ENCODE data around the gene FAAH.

The FAAH gene

GRCh38 chr1:46406881-46407608 lies 12.9 kb downstream of the FAAH start:
- TF ChIP-seq POLR2A (IDR thresholded peaks at IDR 0.05; ENCODE audit: low read depth, low read length): no peak
- FAIRE-seq: no peak
- no peak for DNase-seq (ENCODE audit: insufficient read length, low spot score)

- FAIRE-seq (no peak), DNase-seq (ENCODE audit: insufficient read length, low spot score) (no peak)
- no peak for TF ChIP-seq POLR2A (IDR thresholded peaks at IDR 0.05; ENCODE audit: low read depth, low read length)
Measured at GRCh38 chr1:46407636-46408035, 13.5 kb downstream of the FAAH start.

GRCh38 chr1:46408356-46409062 lies 14.4 kb downstream of the FAAH start:
- no peak for DNase-seq (ENCODE audit: insufficient read length, low spot score)
- no peak for FAIRE-seq
- no peak for TF ChIP-seq POLR2A (IDR thresholded peaks at IDR 0.05; ENCODE audit: low read depth, low read length)

- TF ChIP-seq POLR2A (IDR thresholded peaks at IDR 0.05; ENCODE audit: low read depth, low read length): no peak
- FAIRE-seq (no peak), DNase-seq (ENCODE audit: insufficient read length, low spot score) (no peak)
Measured at GRCh38 chr1:46409063-46409372, 14.9 kb downstream of the FAAH start.

DNA sequence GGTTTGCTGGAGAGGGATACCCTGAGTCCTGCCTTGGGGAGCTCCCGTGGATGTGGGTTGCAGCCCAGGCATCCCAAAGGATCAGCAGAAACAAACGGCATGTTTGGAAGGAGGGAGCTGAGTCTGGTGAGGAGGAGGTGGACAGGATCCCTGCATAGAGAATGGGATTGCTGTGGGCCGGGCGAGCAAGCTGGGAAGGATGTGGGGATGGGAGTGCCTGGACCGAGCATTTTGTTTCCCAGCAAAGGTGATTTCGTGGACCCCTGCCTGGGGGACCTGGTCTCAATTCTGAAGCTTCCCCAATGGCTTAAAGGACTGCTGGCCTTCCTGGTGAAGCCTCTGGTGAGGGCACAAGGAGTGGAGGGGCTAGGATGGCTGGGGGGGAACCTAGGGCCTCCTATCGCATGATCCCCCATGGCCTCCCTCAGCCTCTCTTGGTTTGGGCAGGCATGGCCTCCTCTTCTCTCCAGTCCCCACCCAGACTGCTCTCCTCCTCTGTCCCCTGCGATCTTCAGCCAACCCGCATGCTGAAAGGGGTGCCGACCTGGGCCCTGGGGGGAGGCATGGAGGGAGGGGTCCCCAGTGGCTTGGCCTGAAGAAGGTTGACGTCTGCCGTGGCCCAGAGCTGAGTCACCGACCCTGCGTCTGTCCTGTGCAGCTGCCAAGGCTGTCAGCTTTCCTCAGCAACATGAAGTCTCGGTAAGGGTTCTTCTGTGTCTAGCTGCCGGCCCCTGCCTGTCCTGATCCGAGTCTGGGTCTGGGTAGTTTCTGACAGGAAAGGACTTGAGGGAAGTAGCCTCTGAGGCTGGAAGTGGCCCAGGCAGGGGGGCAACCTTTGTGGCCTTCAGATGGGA lies 16.3 kb downstream of the FAAH start:
- DNase-seq (ENCODE audit: insufficient read length, low spot score): no peak
- FAIRE-seq: no peak
- no peak for TF ChIP-seq POLR2A (IDR thresholded peaks at IDR 0.05; ENCODE audit: low read depth, low read length)

GRCh38 chr1:46411010-46411405 lies 16.9 kb downstream of the FAAH start:
- DNase-seq (ENCODE audit: insufficient read length, low spot score) (no peak), FAIRE-seq (no peak)
- TF ChIP-seq POLR2A (IDR thresholded peaks at IDR 0.05; ENCODE audit: low read depth, low read length): no peak

DNA sequence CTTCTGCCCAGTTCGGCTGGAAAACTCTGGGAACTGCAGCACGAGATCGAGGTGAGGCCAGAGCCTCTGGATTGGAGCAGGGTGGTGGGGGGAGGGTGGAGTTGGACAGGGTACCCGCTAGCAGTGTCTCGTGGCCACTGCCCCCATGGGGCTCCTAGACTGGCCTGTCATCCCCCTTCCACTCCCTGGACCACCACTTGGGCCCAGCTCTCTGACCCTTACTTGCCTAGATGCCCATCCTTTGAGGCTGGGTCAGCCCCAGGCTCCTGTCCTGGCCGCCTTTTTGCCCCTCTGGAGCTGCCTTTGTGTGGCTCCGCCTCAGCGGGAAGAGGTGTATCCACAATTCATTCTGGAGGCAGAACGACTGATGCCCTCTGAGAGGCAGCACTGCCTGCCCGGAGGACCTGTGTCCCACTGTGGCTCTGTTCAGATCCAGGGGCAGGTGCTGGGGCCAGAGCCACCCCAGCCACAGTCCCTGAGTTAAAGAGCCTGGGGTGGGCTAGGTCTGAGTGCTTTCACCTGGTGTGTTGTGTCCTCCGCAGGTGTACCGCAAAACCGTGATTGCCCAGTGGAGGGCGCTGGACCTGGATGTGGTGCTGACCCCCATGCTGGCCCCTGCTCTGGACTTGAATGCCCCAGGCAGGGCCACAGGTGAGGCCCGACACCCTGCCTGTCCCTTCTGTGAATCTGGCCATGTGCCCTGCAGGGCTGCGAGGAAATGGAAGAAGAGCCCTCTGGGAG lies 17.7 kb downstream of the FAAH start:
- DNase-seq (ENCODE audit: insufficient read length, low spot score): no peak

DNA sequence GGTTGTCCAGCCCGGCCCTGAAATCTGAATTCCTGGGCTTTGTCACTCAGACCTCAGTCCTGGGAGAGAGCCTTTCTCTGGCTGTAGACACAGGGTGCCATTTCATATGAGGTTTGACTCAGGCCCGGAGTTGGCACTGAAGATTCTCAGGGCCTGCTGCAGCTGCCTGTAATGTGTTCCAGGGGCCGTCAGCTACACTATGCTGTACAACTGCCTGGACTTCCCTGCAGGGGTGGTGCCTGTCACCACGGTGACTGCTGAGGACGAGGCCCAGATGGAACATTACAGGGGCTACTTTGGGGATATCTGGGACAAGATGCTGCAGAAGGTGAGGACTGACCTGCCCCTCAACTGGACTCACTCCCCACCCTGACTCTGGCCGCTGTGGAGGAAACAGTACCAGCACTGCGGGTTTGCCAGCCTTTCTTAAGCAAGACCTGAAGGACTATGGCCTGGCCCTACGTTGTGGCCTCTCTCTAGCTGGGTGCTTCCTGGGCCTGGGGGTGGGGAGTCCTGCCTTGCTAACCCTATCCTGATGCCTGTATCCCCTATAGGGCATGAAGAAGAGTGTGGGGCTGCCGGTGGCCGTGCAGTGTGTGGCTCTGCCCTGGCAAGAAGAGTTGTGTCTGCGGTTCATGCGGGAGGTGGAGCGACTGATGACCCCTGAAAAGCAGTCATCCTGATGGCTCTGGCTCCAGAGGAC lies 18.9 kb downstream of the FAAH start:
- TF ChIP-seq POLR2A (IDR thresholded peaks at IDR 0.05; ENCODE audit: low read depth, low read length): no peak
- FAIRE-seq: no peak
- DNase-seq (ENCODE audit: insufficient read length, low spot score): no peak

More for the DNA sequence above, 17.7 kb downstream of the FAAH start:
- no peak for FAIRE-seq
- TF ChIP-seq POLR2A (IDR thresholded peaks at IDR 0.05; ENCODE audit: low read depth, low read length): no peak

GRCh38 chr1:46413596-46413985 lies 19.5 kb downstream of the FAAH start:
- DNase-seq (ENCODE audit: insufficient read length, low spot score) (no peak), FAIRE-seq (no peak)
- TF ChIP-seq POLR2A (IDR thresholded peaks at IDR 0.05; ENCODE audit: low read depth, low read length): no peak

DNA sequence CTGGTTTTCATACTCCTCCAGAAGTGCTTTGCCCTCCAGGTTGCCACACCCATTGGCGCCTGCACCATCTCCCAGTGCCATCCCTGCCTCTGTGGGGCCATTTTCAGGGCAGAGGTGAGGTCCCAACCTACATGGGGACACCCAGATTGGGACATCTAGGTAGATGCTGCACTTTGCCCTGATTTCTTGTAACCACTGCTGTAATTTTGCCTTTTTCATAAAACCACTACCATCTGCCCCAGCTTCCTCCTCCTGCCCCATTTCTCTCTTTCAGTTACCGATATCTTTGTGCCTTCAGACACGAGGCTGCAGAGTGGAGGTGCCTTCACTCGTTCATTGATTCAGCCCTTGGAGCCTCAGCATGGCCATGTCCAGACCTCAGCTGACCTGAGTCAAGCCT lies 21.4 kb downstream of the FAAH start:
- TF ChIP-seq POLR2A (IDR thresholded peaks at IDR 0.05; ENCODE audit: low read depth, low read length): no peak
- DNase-seq (ENCODE audit: insufficient read length, low spot score): no peak
- no peak for FAIRE-seq

- no peak for TF ChIP-seq POLR2A (IDR thresholded peaks at IDR 0.05; ENCODE audit: low read depth, low read length)
- no peak for FAIRE-seq
- no peak for DNase-seq (ENCODE audit: insufficient read length, low spot score)
Measured at GRCh38 chr1:46418976-46419375, 24.9 kb downstream of the FAAH start.

- DNase-seq (ENCODE audit: insufficient read length, low spot score) (no peak), FAIRE-seq (no peak)
- no peak for TF ChIP-seq POLR2A (IDR thresholded peaks at IDR 0.05; ENCODE audit: low read depth, low read length)
Measured at GRCh38 chr1:46420533-46420915, 26.4 kb downstream of the FAAH start.

DNA sequence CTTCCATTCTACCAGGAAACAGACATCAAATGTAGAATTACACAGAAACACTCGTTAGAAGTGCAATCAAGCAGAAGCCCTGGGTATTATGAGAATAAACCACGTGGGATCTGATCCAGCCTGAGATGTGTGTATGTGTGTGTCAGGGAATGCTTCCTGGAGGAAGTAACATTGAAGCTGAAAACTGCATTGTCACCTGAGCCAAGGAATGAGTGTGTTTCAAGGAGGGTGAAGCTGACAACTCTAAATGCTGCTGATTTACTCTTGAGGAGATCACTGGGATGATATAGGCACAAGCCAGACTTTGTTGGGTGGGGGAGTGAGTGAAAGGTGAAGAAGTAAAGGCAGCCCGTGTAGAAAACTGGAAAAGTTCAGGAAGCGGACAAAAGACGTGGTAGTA lies 27.6 kb downstream of the FAAH start:
- TF ChIP-seq POLR2A (IDR thresholded peaks at IDR 0.05; ENCODE audit: low read depth, low read length): no peak
- FAIRE-seq (no peak), DNase-seq (ENCODE audit: insufficient read length, low spot score) (no peak)
